AG10803 (cell line): ENCODE measurements around the gene UCHL3.

Source experiments
- DNase-seq: peaks from one replicate; pipeline ENCODE4 v3.0.0; 2010; ENCODE audit warnings: low read depth
- H3K4me3 ChIP-seq: 2 replicates; pipeline ENCODE4 v1.5.1; 2011; ENCODE audit warnings: mild to moderate bottlenecking, low read length, control low read depth
- CTCF ChIP-seq: conservative IDR thresholded peaks from 2 replicates; pipeline ENCODE4 v1.5.1; 2011; ENCODE audit warnings: mild to moderate bottlenecking, low read length, control low read depth, inconsistent platforms

The UCHL3 gene

GRCh38 chr13:75600371-75600770, 50.8 kb downstream of the UCHL3 start:
- no peak for DNase-seq
- H3K4me3 ChIP-seq: no peak overlapping the region
- no peak for TF ChIP-seq CTCF

DNA sequence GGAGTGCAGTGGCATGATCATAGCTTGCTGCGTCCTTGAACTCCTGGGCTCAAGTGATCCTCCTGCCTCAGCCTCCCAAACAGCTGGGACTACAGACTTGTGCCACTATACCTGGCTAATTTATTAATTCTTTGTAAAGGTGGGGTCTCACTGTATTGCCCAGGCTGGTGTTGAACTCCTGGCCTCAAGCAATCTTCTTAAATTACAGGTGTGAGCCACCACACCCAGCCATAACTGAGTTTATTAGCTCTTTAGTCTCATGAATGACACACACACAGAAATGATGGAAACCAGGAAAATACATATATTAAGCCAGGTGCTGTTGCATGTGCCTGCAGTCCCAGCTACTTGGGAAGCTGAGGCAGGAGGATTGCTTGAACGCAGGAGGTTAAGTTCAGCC, 53.4 kb downstream of the UCHL3 start:
- no peak for TF ChIP-seq CTCF
- DNase-seq: no peak
- no peak overlapping the region for H3K4me3 ChIP-seq

DNA sequence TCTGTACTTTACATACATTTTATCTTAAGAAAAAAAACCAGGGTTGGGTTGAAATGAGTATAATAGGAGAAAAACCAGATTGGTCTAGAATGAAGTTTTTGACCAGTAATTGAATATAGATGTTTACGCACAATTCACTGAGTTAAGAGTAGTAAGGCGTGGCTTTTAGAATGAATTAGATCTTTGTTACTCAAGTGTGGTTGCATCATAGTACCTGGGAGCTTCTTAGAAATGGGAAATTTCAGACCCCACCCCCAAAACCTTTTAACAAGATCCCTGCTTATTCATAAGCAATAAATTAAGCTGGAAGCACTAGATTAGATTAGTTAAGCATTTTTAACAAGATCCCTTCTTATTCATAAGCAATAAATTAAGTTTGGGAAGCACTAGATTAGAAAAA, 57.9 kb downstream of the UCHL3 start:
- DNase-seq: no peak
- no peak for TF ChIP-seq CTCF
- H3K4me3 ChIP-seq: no peak overlapping the region

DNA sequence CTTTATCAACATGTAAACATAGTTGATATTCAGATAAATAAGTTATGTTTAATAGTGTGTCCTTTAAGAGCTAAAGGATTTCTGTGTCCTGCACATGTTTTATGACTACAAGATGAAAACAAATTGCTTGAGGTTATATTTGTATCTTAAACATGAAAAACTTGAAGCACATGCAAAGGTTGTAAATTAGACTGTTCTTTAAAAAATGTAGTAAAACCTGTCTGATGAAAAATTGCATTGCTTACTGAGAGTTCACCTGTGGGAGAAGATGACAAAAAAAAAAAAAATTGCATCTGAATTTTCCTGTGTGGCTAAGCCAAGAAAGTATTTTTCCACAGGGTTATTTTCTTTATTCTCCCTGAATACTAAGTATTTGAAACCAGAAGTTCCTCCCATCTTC, 60.9 kb downstream of the UCHL3 start:
- DNase-seq: no peak
- TF ChIP-seq CTCF: no peak
- H3K4me3 ChIP-seq: no peak overlapping the region

- TF ChIP-seq CTCF: no peak
- peak; percentile 48 for DNase-seq
- no peak overlapping the region for H3K4me3 ChIP-seq
These were observed 62.8 kb downstream of the UCHL3 start for GRCh38 chr13:75612354-75612753.

DNA sequence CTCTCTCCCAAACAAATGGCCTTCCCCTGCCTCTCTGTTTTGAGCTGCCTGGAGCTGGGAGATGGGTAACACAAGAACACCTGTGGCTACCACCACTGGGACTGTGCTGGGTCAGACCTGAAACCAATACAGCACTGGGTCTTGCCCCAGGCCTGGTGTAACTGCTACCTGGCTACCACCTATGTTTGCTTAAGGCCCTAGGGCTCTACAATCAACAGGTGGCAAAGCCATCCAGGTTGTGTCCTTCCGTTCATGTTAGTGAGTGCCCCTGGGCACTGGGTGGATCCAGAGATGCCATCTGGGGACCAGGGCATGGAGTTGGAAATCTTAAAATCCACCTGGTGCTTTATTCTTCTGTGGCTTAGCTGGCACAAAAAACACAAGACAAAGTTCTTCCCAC, 67.6 kb downstream of the UCHL3 start:
- no peak for DNase-seq
- TF ChIP-seq CTCF: no peak
- H3K4me3 ChIP-seq: no peak overlapping the region

- no peak for DNase-seq
- no peak overlapping the region for H3K4me3 ChIP-seq
- no peak for TF ChIP-seq CTCF
These were observed 68.7 kb downstream of the UCHL3 start for GRCh38 chr13:75618308-75618707.
